Measurements from ENCODE around the gene COL11A2. TPM values are rescaled to one million over a fixed set of nuclear protein-coding genes. Genes with fewer than 3 reads are reported as not detected.
A peak's percentile ranks its signal among the peaks of the same experiment; 100 is the strongest.

COL11A2 gene
- total and polyA plus RNA-seq, 2 of the 13 experiments (the other 11 are each of a cell fraction or from before 2014, with no cell fraction given): 0.55 TPM

- no peak for TF ChIP-seq ARNT2 (CRISPR knock-in tag; IDR thresholded peaks at IDR 0.05; ENCODE audit: low read depth)
- TF ChIP-seq DMTF1 (CRISPR knock-in tag; IDR thresholded peaks at IDR 0.05): no peak
- TF ChIP-seq XRCC5 (optimal IDR thresholded peaks at IDR 0.05; ENCODE audit: low read length): peak; percentile 49
- TF ChIP-seq ZNF44 (CRISPR knock-in tag; IDR thresholded peaks at IDR 0.05): no peak
- no peak for TF ChIP-seq GATA4 (IDR thresholded peaks at IDR 0.05; ENCODE audit: borderline replicate concordance, low read depth)
- no peak for TF ChIP-seq ZNF691 (CRISPR knock-in tag; IDR thresholded peaks at IDR 0.05; ENCODE audit: borderline replicate concordance, low read depth)
- no peak for TF ChIP-seq MTA1 (CRISPR knock-in tag; IDR thresholded peaks at IDR 0.05; ENCODE audit: borderline replicate concordance)
- TF ChIP-seq HCFC1 (IDR thresholded peaks at IDR 0.05; ENCODE audit: low read depth, low read length): no peak
- no peak for TF ChIP-seq GLMP (CRISPR knock-in tag; IDR thresholded peaks at IDR 0.05; ENCODE audit: borderline replicate concordance)
- no peak for TF ChIP-seq KDM1A (CRISPR knock-in tag; IDR thresholded peaks at IDR 0.05)
- no peak for TF ChIP-seq ZNF354B (CRISPR knock-in tag; IDR thresholded peaks at IDR 0.05)
- TF ChIP-seq ZNF12 (CRISPR knock-in tag; IDR thresholded peaks at IDR 0.05): no peak
- no peak for TF ChIP-seq ZNF333 (CRISPR knock-in tag; IDR thresholded peaks at IDR 0.05; ENCODE audit: borderline replicate concordance)
- TF ChIP-seq STAG1 (CRISPR knock-in tag; IDR thresholded peaks at IDR 0.05): peak; percentile 49
- TF ChIP-seq NR0B2 (CRISPR knock-in tag; IDR thresholded peaks at IDR 0.05): no peak
- no peak for TF ChIP-seq PPARG (CRISPR knock-in tag; conservative IDR thresholded peaks at IDR 0.05)
- TF ChIP-seq, protein P1, sequence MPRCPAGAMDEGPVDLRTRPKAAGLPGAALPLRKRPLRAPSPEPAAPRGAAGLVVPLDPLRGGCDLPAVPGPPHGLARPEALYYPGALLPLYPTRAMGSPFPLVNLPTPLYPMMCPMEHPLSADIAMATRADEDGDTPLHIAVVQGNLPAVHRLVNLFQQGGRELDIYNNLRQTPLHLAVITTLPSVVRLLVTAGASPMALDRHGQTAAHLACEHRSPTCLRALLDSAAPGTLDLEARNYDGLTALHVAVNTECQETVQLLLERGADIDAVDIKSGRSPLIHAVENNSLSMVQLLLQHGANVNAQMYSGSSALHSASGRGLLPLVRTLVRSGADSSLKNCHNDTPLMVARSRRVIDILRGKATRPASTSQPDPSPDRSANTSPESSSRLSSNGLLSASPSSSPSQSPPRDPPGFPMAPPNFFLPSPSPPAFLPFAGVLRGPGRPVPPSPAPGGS (CRISPR knock-in tag; IDR thresholded peaks at IDR 0.05): no peak
- TF ChIP-seq ZNF547 (CRISPR knock-in tag; IDR thresholded peaks at IDR 0.05): no peak
- 0 out of 2 replicates have a peak, but pooled peaks have one; percentile 23 for TF ChIP-seq RAD21 (CRISPR knock-in tag; IDR thresholded peaks at IDR 0.05)
- no peak for TF ChIP-seq FOXP1 (IDR thresholded peaks at IDR 0.05)
- no peak for TF ChIP-seq FOXP1 (CRISPR knock-in tag; IDR thresholded peaks at IDR 0.05)
- no peak for TF ChIP-seq REXO4 (CRISPR knock-in tag; IDR thresholded peaks at IDR 0.05; ENCODE audit: borderline replicate concordance)
- TF ChIP-seq JDP2 (CRISPR knock-in tag; IDR thresholded peaks at IDR 0.05; ENCODE audit: borderline replicate concordance): no peak
- TF ChIP-seq, protein P2, sequence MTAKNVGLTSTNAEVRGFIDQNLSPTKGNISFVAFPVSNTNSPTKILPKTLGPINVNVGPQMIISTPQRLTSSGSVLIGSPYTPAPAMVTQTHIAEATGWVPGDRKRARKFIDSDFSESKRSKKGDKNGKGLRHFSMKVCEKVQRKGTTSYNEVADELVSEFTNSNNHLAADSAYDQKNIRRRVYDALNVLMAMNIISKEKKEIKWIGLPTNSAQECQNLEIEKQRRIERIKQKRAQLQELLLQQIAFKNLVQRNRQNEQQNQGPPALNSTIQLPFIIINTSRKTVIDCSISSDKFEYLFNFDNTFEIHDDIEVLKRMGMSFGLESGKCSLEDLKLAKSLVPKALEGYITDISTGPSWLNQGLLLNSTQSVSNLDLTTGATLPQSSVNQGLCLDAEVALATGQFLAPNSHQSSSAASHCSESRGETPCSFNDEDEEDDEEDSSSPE (CRISPR knock-in tag; IDR thresholded peaks at IDR 0.05): no peak
Measured at GRCh38 chr6:33175436-33176069, 16.7 kb downstream of the COL11A2 start (continued).
